Lung (tissue), 12 donors: ENCODE measurements around the gene IFT81. TPM values are rescaled to one million over a fixed set of nuclear protein-coding genes. Genes with fewer than 3 reads are reported as not detected.

Experiments used
- ATAC-seq: fragments of 200-7000 bp; cut with Tn5 transposase; one replicate; pipeline ENCODE4 v1.9.1; 2020; ENCODE audit warnings: moderate number of reproducible peaks; ENCODE audit not compliant: insufficient read depth, low FRiP score
- DNase-seq, 3 donors: peaks; one replicate each; pipeline ENCODE4 v3.0.0-alpha.2; 2013 to 2017
- H3K27ac ChIP-seq, 2 donors: one replicate each; pipeline ENCODE4 v1.5.1; 2013; ENCODE audit warnings: mild to moderate bottlenecking in 2 of 2, moderate library complexity in 2 of 2, control low read depth in 1 of 2, inconsistent platforms in 1 of 2, low read depth in 1 of 2, low read length in 1 of 2
- H3K27me3 ChIP-seq, 3 donors: one replicate each; pipeline ENCODE4 v1.5.1; 2013; ENCODE audit warnings: low read length in 2 of 3; ENCODE audit not compliant: control insufficient read depth in 3 of 3, insufficient read depth in 3 of 3
- H3K36me3 ChIP-seq, 4 donors: one replicate each; pipeline ENCODE4 v1.5.1; 2013; ENCODE audit warnings: low read length in 4 of 4, mild to moderate bottlenecking in 1 of 4, moderate library complexity in 1 of 4; ENCODE audit not compliant: control insufficient read depth in 4 of 4, insufficient read depth in 4 of 4
- H3K4me1 ChIP-seq, 5 donors: one replicate each; pipeline ENCODE4 v1.5.1; 2013; ENCODE audit warnings: low read length in 5 of 5, mild to moderate bottlenecking in 2 of 5, moderate library complexity in 1 of 5; ENCODE audit not compliant: control insufficient read depth in 5 of 5, insufficient read depth in 5 of 5
- H3K4me3 ChIP-seq: one replicate; pipeline ENCODE4 v1.5.1; 2013; ENCODE audit warnings: mild to moderate bottlenecking, control low read depth, moderate library complexity
- H3K9ac ChIP-seq, 2 donors: one replicate each; pipeline ENCODE4 v1.5.1; 2013; ENCODE audit warnings: low read length in 2 of 2, control low read depth in 1 of 2; ENCODE audit not compliant: insufficient read depth in 1 of 2
- H3K9me3 ChIP-seq, 4 donors: one replicate each; pipeline ENCODE4 v1.5.1; 2013; ENCODE audit warnings: low read length in 3 of 4, mild to moderate bottlenecking in 1 of 4, moderate library complexity in 1 of 4; ENCODE audit not compliant: control insufficient read depth in 4 of 4, insufficient read depth in 3 of 4
- WGBS, 2 donors: extraction: QIAGEN DNeasy Blood & Tissue Kit; methylation state at CpG; one replicate each; pipeline ENCODE4 v1.1.7; 2013; 5-methylcytosine and 5-hydroxymethylcytosine counted together
- polyA plus RNA-seq, 2 donors: library from polyadenylated mRNA; stranded (reverse); fragments of 200-250 nt; gene quantifications; one replicate each; pipeline ENCODE4 v1.2.1, GENCODE V29; 2013
- total RNA-seq, 2 donors: library from RNA; depleted of rRNA in 1 of 2; stranded (reverse); fragments of >200 nt in 1 of 2; gene quantifications; one replicate each; pipeline ENCODE4 v1.2.1, GENCODE V29; 2014 to 2021
- TF ChIP-seq, protein P1 (sequence below): IDR thresholded peaks from 2 replicates; pipeline ENCODE4 v1.5.1; 2012; ENCODE audit warnings: mild to moderate bottlenecking; ENCODE audit errors: control extremely low read depth, extremely low read depth
- donor health status: control.
- donor health status: control.
- donor health status: Bipolar disorder and iron deficiency.
- donor health status: healthy.
- donor health status: DM: yes; HTN: yes; CAD: no.

IFT81 gene
- total and polyA plus RNA-seq, 4 donors = 5.4 to 43.1 (median 10.8) TPM

DNA sequence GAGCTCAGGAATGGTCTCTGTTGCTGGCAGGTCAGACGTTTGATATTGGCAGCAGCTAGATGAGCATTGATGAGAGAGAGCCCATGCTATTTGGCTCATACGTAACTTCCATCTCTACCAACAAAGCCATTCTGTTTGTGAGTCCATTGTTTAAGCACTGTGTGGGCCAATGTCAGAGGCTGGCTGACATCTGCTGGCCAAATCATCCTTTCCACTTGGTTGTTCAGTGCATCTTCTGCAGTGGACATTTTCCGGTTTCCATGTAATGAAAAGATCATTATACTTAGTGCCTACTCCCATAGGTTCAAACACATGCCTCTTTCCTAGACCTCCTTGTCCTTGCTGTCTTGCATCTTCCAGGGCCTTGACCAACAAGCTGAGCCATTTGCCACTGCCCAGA lies 59.2 kb downstream of the IFT81 start:
- Histone ChIP-seq H3K9me3 (peaks cover 0 to 3% (median under 1%) of the 10 kb centered on the region in 4 donors), H3K36me3 (peaks cover 3 to 25% (median 15%) of the 10 kb centered on the region in 4 donors), H3K27me3 (no peaks in the 10 kb centered on the region), H3K4me3 (no peak overlapping the region), H3K27ac (no peak overlapping the region), H3K9ac (no peak overlapping the region), H3K4me1 (peaks cover 0 to 4% (median 0%) of the 10 kb centered on the region in 5 donors)
- no peak for ATAC-seq
- DNase-seq = no peak
- 95 to 96% methylated on average over 3 of the region's 3 CpGs for WGBS, 2 donors
- TF ChIP-seq, protein P1, sequence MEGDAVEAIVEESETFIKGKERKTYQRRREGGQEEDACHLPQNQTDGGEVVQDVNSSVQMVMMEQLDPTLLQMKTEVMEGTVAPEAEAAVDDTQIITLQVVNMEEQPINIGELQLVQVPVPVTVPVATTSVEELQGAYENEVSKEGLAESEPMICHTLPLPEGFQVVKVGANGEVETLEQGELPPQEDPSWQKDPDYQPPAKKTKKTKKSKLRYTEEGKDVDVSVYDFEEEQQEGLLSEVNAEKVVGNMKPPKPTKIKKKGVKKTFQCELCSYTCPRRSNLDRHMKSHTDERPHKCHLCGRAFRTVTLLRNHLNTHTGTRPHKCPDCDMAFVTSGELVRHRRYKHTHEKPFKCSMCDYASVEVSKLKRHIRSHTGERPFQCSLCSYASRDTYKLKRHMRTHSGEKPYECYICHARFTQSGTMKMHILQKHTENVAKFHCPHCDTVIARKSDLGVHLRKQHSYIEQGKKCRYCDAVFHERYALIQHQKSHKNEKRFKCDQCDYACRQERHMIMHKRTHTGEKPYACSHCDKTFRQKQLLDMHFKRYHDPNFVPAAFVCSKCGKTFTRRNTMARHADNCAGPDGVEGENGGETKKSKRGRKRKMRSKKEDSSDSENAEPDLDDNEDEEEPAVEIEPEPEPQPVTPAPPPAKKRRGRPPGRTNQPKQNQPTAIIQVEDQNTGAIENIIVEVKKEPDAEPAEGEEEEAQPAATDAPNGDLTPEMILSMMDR = no peak

DNA sequence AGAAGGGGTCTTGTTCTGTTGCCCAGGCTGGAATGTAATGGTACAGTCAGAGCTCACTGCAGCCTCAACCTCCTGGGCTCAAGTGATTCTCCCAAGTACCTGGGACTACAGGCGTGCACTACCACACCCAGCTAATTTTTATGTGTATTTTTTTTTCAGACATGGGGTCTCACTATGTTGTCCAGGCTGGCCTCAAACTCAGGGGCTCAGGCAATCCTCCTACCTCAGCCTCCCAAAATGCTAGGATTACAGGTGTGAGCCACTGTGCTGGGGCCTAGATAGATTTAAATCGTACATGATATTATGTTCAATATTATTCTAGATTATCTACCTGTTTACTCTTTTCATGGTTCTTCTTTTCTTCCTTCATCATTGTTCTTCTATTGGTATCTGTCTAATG lies 61.5 kb downstream of the IFT81 start:
- Histone ChIP-seq H3K36me3 (peaks cover 3 to 31% (median 15%) of the 10 kb centered on the region in 4 donors), H3K4me3 (no peak overlapping the region), H3K27ac (no peak overlapping the region), H3K9me3 (peaks cover 0 to 3% (median under 1%) of the 10 kb centered on the region in 4 donors), H3K27me3 (no peaks in the 10 kb centered on the region), H3K9ac (no peak overlapping the region), H3K4me1 (no peaks in the 10 kb centered on the region)
- ATAC-seq = no peak
- DNase-seq = no peak
- TF ChIP-seq, protein P1 = no peak
- WGBS, 2 donors = 100% methylated on average over 2 of the region's 2 CpGs

DNA sequence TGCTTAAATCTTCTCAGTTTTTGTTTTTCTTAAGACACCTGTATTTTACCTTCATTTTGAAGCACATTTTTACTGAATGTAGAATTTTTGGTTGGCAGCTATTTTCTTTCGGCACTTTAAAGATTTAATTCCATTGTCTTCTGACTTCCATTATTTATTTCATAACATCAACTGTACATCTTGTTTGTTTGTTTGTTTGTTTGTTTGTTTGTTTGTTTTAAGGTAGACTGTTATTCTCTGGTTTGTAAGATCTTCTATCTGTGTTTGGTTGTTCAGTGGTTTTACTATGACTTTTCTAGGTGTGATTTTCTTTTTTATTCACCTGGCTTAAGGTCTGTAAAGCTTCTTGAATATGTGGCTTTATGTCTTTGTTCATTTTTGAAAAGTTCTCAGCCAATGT lies 61.9 kb downstream of the IFT81 start:
- TF ChIP-seq, protein P1 = no peak
- WGBS, 2 donors = 98% methylated on average over 1 of the region's 1 CpG
- H3K27ac ChIP-seq = no peak overlapping the region
- H3K36me3 ChIP-seq = peaks cover 3 to 33% (median 15%) of the 10 kb centered on the region in 4 donors
- H3K9me3 ChIP-seq = peaks cover 0 to 3% (median under 1%) of the 10 kb centered on the region in 4 donors
- no peaks in the 10 kb centered on the region for H3K4me1 ChIP-seq
- no peak overlapping the region for H3K9ac ChIP-seq
- ATAC-seq (no peak), DNase-seq (peak in 2 of 3 donors; percentile 4 to 5)
- no peaks in the 10 kb centered on the region for H3K27me3 ChIP-seq
- H3K4me3 ChIP-seq = no peak overlapping the region

DNA sequence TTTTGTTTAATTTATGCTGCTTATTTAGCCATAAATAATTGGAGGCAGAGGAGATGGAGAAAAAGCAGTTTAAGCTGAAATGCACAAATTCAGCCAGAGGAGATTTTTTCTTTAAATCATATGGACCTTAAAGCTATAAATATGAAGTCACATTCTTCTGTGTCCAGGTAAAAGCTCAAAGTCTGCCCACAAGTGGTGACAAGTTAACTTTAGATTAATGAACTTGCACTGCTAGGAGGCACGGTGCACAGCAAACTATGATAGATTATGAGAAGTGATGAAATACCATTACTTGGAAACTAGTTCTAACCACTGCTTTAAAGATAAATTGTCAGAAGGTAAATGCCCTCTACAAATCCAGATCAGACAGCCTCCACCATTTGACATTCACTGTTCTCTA lies 69.0 kb downstream of the IFT81 start:
- Histone ChIP-seq H3K36me3 (peaks cover 0 to 25% (median 10%) of the 10 kb centered on the region in 4 donors), H3K9me3 (no peaks in the 10 kb centered on the region), H3K4me3 (no peak overlapping the region), H3K4me1 (no peaks in the 10 kb centered on the region), H3K27ac (no peak overlapping the region), H3K27me3 (no peaks in the 10 kb centered on the region), H3K9ac (no peak overlapping the region)
- ATAC-seq (no peak), DNase-seq (no peak)
- 86 to 91% methylated on average over 1 of the region's 1 CpG for WGBS, 2 donors
- TF ChIP-seq, protein P1 = no peak
